GM12878 (cell line): ENCODE data around the gene SORCS2. TPM values are rescaled to one million over a fixed set of nuclear protein-coding genes. Genes with fewer than 3 reads are reported as not detected.

Experiments used
- ATAC-seq: fragments of 200-7000 bp; cut with Tn5 transposase; 3 replicates; pipeline ENCODE4 v1.9.1; 2020; ENCODE audit warnings: mild to moderate bottlenecking, moderate library complexity
- BruUV-seq: library from RNA; stranded (reverse); fragments of 400-500 nt; replicated peaks from 2 replicates; lab custom pipeline; 2021; lab: Mats Ljungman, UMichigan
- CTCF ChIA-PET: fragments of 300-600 bp; sonication (Branson Sonifier 250); formaldehyde crosslinking; extraction: SDS; loops from one replicate; lab custom pipeline; 2021; ENCODE audit warnings: inconsistent platforms; lab: Yijun Ruan, JAX
- POLR2A ChIA-PET: fragments of 350-600 bp; formaldehyde crosslinking; extraction: SDS; loops from one replicate; lab custom pipeline; 2021; ENCODE audit warnings: inconsistent platforms; lab: Charles Lee
- RAD21 ChIA-PET: fragments of 300-600 bp; sonication (Branson Sonifier 250); formaldehyde crosslinking; loops from one replicate; lab custom pipeline; 2023; ENCODE audit warnings: antibody characterized with exemption; ENCODE audit not compliant: unreplicated experiment; lab: Charles Lee
- SMC1A ChIA-PET: fragments of 300-600 bp; sonication (Branson Sonifier 250); formaldehyde crosslinking; loops from one replicate; lab custom pipeline; 2023; ENCODE audit not compliant: unreplicated experiment, uncharacterized antibody; lab: Charles Lee
- DNase-seq: peaks from one replicate; pipeline ENCODE4 v3.0.0-alpha.2; 2011; ENCODE audit warnings: low read depth, low spot score
- FAIRE-seq: peaks from 3 replicates; lab custom pipeline; 2011; peaks lifted over from hg19 to GRCh38; lab: Jason Lieb, UNC
- H2AFZ ChIP-seq: 2 replicates; pipeline ENCODE4 v1.6.0; 2011; ENCODE audit warnings: low read depth, low read length, control low read depth; ENCODE audit not compliant: control insufficient read depth
- H3K27ac ChIP-seq: 2 replicates; pipeline ENCODE4 v1.5.1; 2011; ENCODE audit warnings: control low read depth; ENCODE audit not compliant: control insufficient read depth, insufficient read depth
- H3K27me3 ChIP-seq, 2 experiments: replicated peaks in 1 of 2; 2 replicates each; pipeline versions ENCODE4 v1.6.0 to v1.6.1; 2011; ENCODE audit warnings: low read length in 1 of 2; ENCODE audit not compliant: control insufficient read depth in 2 of 2, insufficient read depth in 2 of 2
- H3K36me3 ChIP-seq, 2 experiments: 2 replicates each; pipeline ENCODE4 v1.5.1; 2011; ENCODE audit warnings: low read length in 1 of 2; ENCODE audit not compliant: control insufficient read depth in 2 of 2, insufficient read depth in 2 of 2
- H3K4me1 ChIP-seq: 2 replicates; pipeline ENCODE4 v1.6.1; 2011; ENCODE audit warnings: mild to moderate bottlenecking, low read length, moderate library complexity, mixed read lengths; ENCODE audit not compliant: control insufficient read depth, insufficient read depth
- H3K4me2 ChIP-seq: 2 replicates; pipeline ENCODE4 v1.6.0; 2011; ENCODE audit warnings: control low read depth; ENCODE audit not compliant: control insufficient read depth, insufficient read depth
- H3K4me3 ChIP-seq: fragments of 200-600 bp; sonication (generic); 2 replicates; pipeline ENCODE4 v1.5.1; 2016
- H3K79me2 ChIP-seq: 2 replicates; pipeline ENCODE4 v1.6.0; 2011; ENCODE audit warnings: low read length; ENCODE audit not compliant: control insufficient read depth, insufficient read depth
- H3K9ac ChIP-seq: 2 replicates; pipeline ENCODE4 v1.8.0; 2011; ENCODE audit warnings: low read length, control low read depth, mixed read lengths; ENCODE audit not compliant: control insufficient read depth, insufficient read depth
- H3K9me3 ChIP-seq: replicated peaks from 3 replicates; pipeline ENCODE4 v1.5.1; 2011; ENCODE audit warnings: mild to moderate bottlenecking, low read length; ENCODE audit not compliant: control insufficient read depth, insufficient read depth
- H4K20me1 ChIP-seq: 2 replicates; pipeline ENCODE4 v1.6.0; 2011; ENCODE audit not compliant: control insufficient read depth, insufficient read depth
- CBX5 ChIP-seq: sonication (generic); IDR thresholded peaks from 2 replicates; pipeline ENCODE4 v1.6.1; 2016; ENCODE audit warnings: low read depth, moderate library complexity, mild to moderate bottlenecking, inconsistent platforms
- CHD2 ChIP-seq: IDR thresholded peaks from 2 replicates; pipeline ENCODE4 v1.6.1; 2011; ENCODE audit warnings: low read depth, low read length, improper control_type of control experiment, borderline replicate concordance
- CTCF ChIP-seq, 3 experiments: IDR thresholded peaks in 2 of 3; conservative IDR thresholded peaks in 1 of 3; 2 replicates each; pipeline ENCODE4 v1.5.1; 2011; ENCODE audit warnings: low read depth in 3 of 3, low read length in 3 of 3, mild to moderate bottlenecking in 3 of 3, control low read depth in 2 of 3, moderate library complexity in 2 of 3, inconsistent platforms in 1 of 3, mixed read lengths in 1 of 3; ENCODE audit not compliant: control insufficient read depth in 2 of 3, insufficient read depth in 1 of 3; ENCODE audit errors: extremely low read depth in 1 of 3
- E2F4 ChIP-seq: IDR thresholded peaks from 2 replicates; pipeline ENCODE4 v1.6.1; 2012; ENCODE audit warnings: low read depth, low read length, improper control_type of control experiment
- ELK1 ChIP-seq: IDR thresholded peaks from 2 replicates; pipeline ENCODE4 v1.6.1; 2012; ENCODE audit warnings: low read depth, low read length, improper control_type of control experiment
- MAX ChIP-seq: IDR thresholded peaks from 2 replicates; pipeline ENCODE4 v1.6.1; 2012; ENCODE audit warnings: low read depth, low read length, improper control_type of control experiment
- MEF2B ChIP-seq: fragments of 450-650 bp; IDR thresholded peaks from 2 replicates; pipeline ENCODE4 v1.6.1; 2018; ENCODE audit warnings: mild to moderate bottlenecking, moderate library complexity; ENCODE audit not compliant: partially characterized antibody, poor library complexity, severe bottlenecking
- NFIC ChIP-seq: IDR thresholded peaks from 2 replicates; pipeline ENCODE4 v1.6.1; 2012; ENCODE audit warnings: low read depth, mild to moderate bottlenecking, inconsistent platforms, low read length, moderate library complexity
- NFXL1 ChIP-seq: fragments of 450-650 bp; IDR thresholded peaks from 2 replicates; pipeline ENCODE4 v1.6.1; 2017; ENCODE audit warnings: antibody characterized with exemption, mild to moderate bottlenecking, borderline replicate concordance
- POLR2A ChIP-seq: IDR thresholded peaks from 2 replicates; pipeline ENCODE4 v1.6.1; 2011; ENCODE audit warnings: low read depth, mild to moderate bottlenecking, low read length
- RFX5 ChIP-seq: IDR thresholded peaks from 2 replicates; pipeline ENCODE4 v1.6.1; 2011; ENCODE audit warnings: low read depth, low read length, improper control_type of control experiment
- SREBF2 ChIP-seq: IDR thresholded peaks from 2 replicates; pipeline ENCODE4 v1.6.1; 2012; ENCODE audit warnings: mild to moderate bottlenecking, low read length
- SUZ12 ChIP-seq: fragments of 200-600 bp; sonication (generic); IDR thresholded peaks from one replicate; pipeline ENCODE4 v1.6.1; 2018; ENCODE audit warnings: antibody characterized with exemption, mild to moderate bottlenecking; ENCODE audit not compliant: unreplicated experiment
- TAF1 ChIP-seq: IDR thresholded peaks from 2 replicates; pipeline ENCODE4 v1.6.1; 2011; ENCODE audit warnings: mild to moderate bottlenecking, low read depth, low read length, borderline replicate concordance
- YBX1 ChIP-seq: fragments of 450-650 bp; IDR thresholded peaks from 2 replicates; pipeline ENCODE4 v1.6.1; 2016; ENCODE audit warnings: antibody characterized with exemption
- WGBS: methylation state at CpG from one replicate; pipeline ENCODE4 v1.1.6; 2016; ENCODE audit warnings: low lambda C conversion rate; ENCODE audit not compliant: insufficient replicate concordance, insufficient coverage; ENCODE audit errors: missing lambda C conversion rate; 5-methylcytosine and 5-hydroxymethylcytosine counted together
- in situ Hi-C: fragments of 300-500 bp; cut with MboI; formaldehyde crosslinking; loops from 9 replicates; pipeline ENCODE4 v1.14.3; 2018; ENCODE audit warnings: mixed read lengths
- intact Hi-C: fragments of 100-400 bp; cut with micrococcal nuclease; formaldehyde crosslinking; loops from one replicate; pipeline ENCODE4 v1.14.2; 2022; ENCODE audit not compliant: unreplicated experiment
- polyA plus RNA-seq, 11 experiments: library from polyadenylated mRNA; depleted of rRNA in 4 of 11; unstranded in 6 of 11; stranded (reverse) in 5 of 11; fragments of >200 nt; fragmentation: Nextera tagmentation in 4 of 11; fragmentation: Illumina TruSeq in 1 of 11; extraction: Ambion mirVana in 4 of 11; extraction: Trizol in 1 of 11; gene quantifications; 1 replicate in 1 of 11; 2 replicates in 10 of 11; pipeline versions ENCODE4 v1.2.1 to v1.2.3, GENCODE V29; 2011 to 2016; ENCODE audit warnings: inconsistent platforms in 2 of 11, missing spikeins in 2 of 11, low read depth in 1 of 11
- total RNA-seq, 4 experiments: library from RNA; depleted of rRNA in 3 of 4; stranded (reverse); fragments of >200 nt in 3 of 4; fragmentation: Illumina TruSeq in 1 of 4; extraction: Trizol in 1 of 4; gene quantifications; 2 replicates each; pipeline versions ENCODE4 v1.2.1 to v1.2.3, GENCODE V29; 2013 to 2021

The SORCS2 gene
- total and polyA plus RNA-seq, 10 of the 15 experiments (the other 5 are each of a cell fraction or from before 2014, with no cell fraction given): 0.01 to 0.15 (median 0.05) TPM; not detected in 5

GRCh38 chr4:7278981-7279380, 86.6 kb downstream of the SORCS2 start:
- 0% methylated on average over 4 of the region's 4 CpGs for WGBS
- TF ChIP-seq YBX1: no peak
- TF ChIP-seq NFIC: no peak
- TF ChIP-seq E2F4: no peak
- no peak for TF ChIP-seq SUZ12
- TF ChIP-seq ELK1: no peak
- no peak for TF ChIP-seq CTCF (IDR thresholded peaks at IDR 0.05 in 2 of 3, conservative IDR thresholded peaks at IDR 0.05 in 1 of 3; ENCODE audit: control insufficient read depth in 2 of 3, extremely low read depth in 1 of 3, insufficient read depth in 1 of 3, low read depth in 3 of 3, low read length in 3 of 3)
- no peak for TF ChIP-seq RFX5
- no peak for TF ChIP-seq POLR2A
- TF ChIP-seq TAF1: no peak
- no peak for TF ChIP-seq MEF2B
- TF ChIP-seq NFXL1: no peak
- TF ChIP-seq SREBF2: no peak
- no peak for TF ChIP-seq CHD2
- no peak for TF ChIP-seq MAX
- TF ChIP-seq CBX5: no peak
- DNase-seq (no peak), FAIRE-seq (no peak), ATAC-seq (no peak)
- ChIA-PET RAD21 (no interaction called here), SMC1A (no interaction called here), POLR2A (no interaction called here), CTCF (no interaction called here)
- Histone ChIP-seq H3K4me1 (no peaks in the 10 kb centered on the region), H3K27ac (no peak overlapping the region), H3K4me3 (no peak overlapping the region), H3K4me2 (no peak overlapping the region), H3K36me3 (no peaks in the 10 kb centered on the region), H4K20me1 (no peaks in the 10 kb centered on the region), H3K9ac (no peak overlapping the region), H3K9me3 (no peaks in the 10 kb centered on the region), H2AFZ (no peak overlapping the region), H3K79me2 (no peaks in the 10 kb centered on the region), H3K27me3 (no peaks in the 10 kb centered on the region; a peak in 1 of 4 replicates)
- BruUV-seq: no TSS peak
- intact Hi-C loops: no loop called here
- in situ Hi-C loops: no loop called here
